HG03095 (cell line): ENCODE results near the gene SIAH3.
"Not testable (repeated sequence)": the region's sequence is repeated elsewhere in the genome, so short reads cannot be mapped to it uniquely, and the experiment has no call there.

ENCODE experiments used
- ATAC-seq: cut with Tn5 transposase; IDR thresholded peaks from one replicate; pipeline ENCODE4 v1.9.1; 2021; ENCODE audit warnings: moderate library complexity; ENCODE audit not compliant: unreplicated experiment

SIAH3 gene

GRCh38 chr13:45784755-45785675 is 66.5 kb downstream of the SIAH3 start:
- no peak for ATAC-seq

GRCh38 chr13:45783346-45784043 is 68.1 kb downstream of the SIAH3 start:
- ATAC-seq: no peak

GRCh38 chr13:45782327-45783045 is 69.1 kb downstream of the SIAH3 start:
- ATAC-seq: no peak

GRCh38 chr13:45781553-45782326 is 69.8 kb downstream of the SIAH3 start:
- ATAC-seq: no peak

GRCh38 chr13:45779901-45780300 is 71.7 kb downstream of the SIAH3 start:
- ATAC-seq: no peak

- ATAC-seq: no peak
Observed at GRCh38 chr13:45778882-45779281, 72.7 kb downstream of the SIAH3 start.

GRCh38 chr13:45776748-45777147 is 74.8 kb downstream of the SIAH3 start:
- ATAC-seq: no peak

GRCh38 chr13:45775401-45775963 is 76.1 kb downstream of the SIAH3 start:
- no peak for ATAC-seq

- no peak for ATAC-seq
Observed at GRCh38 chr13:45773944-45774343, 77.6 kb downstream of the SIAH3 start.

GRCh38 chr13:45773236-45773635 is 78.3 kb downstream of the SIAH3 start:
- ATAC-seq: no peak

GRCh38 chr13:45770886-45771285 is 80.7 kb downstream of the SIAH3 start:
- no peak for ATAC-seq

- no peak for ATAC-seq
Observed at GRCh38 chr13:45768656-45769479, 82.7 kb downstream of the SIAH3 start.

GRCh38 chr13:45765464-45765863 is 86.1 kb downstream of the SIAH3 start:
- no peak for ATAC-seq

GRCh38 chr13:45763419-45763818 is 88.1 kb downstream of the SIAH3 start:
- ATAC-seq: no peak

- not testable (repeated sequence) for ATAC-seq
Observed at GRCh38 chr13:45757589-45757988, 94.0 kb downstream of the SIAH3 start.

- not testable (repeated sequence) for ATAC-seq
Observed at GRCh38 chr13:45756498-45756897, 95.1 kb downstream of the SIAH3 start.

GRCh38 chr13:45752510-45752909 is 99.0 kb downstream of the SIAH3 start:
- ATAC-seq: no peak

GRCh38 chr13:45751885-45752284 is 99.7 kb downstream of the SIAH3 start:
- no peak for ATAC-seq

GRCh38 chr13:45750566-45750965 is 101.0 kb downstream of the SIAH3 start:
- no peak for ATAC-seq
